Vein endothelial cell (primary cell): ENCODE data around the gene CXXC1. TPM values are rescaled to one million over a fixed set of nuclear protein-coding genes. Genes with fewer than 3 reads are reported as not detected.

Experiments
- small RNA-seq: library from RNA; depleted of rRNA; stranded (forward); fragments of <200 nt; gene quantifications from one replicate; pipeline ENCODE3, GENCODE V24; 2012
- total RNA-seq: library from RNA; depleted of rRNA; stranded (reverse); fragments of >200 nt; gene quantifications from 2 replicates; pipeline ENCODE4 v1.2.3, GENCODE V29; 2012

CXXC1 gene
- total RNA-seq, result 38.5 and 43.1 TPM in 2 replicates

DNA sequence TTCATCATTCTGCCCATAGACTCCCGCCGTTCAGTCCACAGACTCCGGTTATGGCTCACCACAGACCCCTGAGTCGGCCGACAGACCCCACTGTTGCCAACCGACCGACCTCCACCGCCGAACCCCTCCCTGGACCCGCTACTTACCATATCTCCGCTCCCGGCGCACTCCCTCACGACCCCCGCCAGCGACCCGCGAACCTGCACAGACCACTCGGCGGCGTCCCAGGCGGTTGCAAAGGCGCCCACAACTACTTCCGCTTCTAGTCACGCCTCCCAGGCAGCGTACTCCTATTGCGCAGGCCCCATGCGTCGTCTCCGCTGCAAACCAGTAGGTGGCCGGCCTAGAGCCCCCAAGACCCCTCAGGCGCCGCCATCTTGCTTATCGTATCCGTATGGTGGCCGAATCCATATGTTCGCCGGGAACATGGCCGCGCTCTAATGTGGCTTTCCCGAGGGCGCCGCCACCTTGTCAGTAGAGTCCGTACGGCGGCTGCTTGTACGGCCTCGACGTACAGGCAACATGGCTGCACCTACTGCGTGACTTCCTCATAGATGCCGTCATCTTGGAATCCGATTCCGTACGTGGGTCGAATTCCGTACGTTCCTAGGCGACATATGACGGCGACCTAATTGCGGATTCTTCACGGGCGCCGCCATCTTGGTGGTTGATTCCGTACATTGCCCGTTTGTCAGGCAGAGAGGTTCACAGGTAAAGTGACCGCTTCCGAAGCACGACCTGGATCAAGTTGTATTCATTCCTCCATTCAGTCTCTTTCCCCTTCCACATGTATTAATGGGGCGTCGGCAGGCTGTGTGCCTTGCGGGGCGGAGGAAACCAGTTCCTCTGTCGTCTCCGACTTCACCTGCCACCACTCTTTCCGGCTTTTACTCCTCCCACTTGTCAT, at the start of gene CXXC1:
CXXC1 (minus strand) TSS at position 252 of the 907 bp plus-strand sequence; CDS start at position 149, 103 bp downstream.

GRCh38 chr18:50281295-50281971, 6.1 kb downstream of the CXXC1 start, which contains the start of gene MBD1:
MBD1 (minus strand) TSS chr18:50281523; CDS start chr18:50279992, 1,531 bp downstream.

DNA sequence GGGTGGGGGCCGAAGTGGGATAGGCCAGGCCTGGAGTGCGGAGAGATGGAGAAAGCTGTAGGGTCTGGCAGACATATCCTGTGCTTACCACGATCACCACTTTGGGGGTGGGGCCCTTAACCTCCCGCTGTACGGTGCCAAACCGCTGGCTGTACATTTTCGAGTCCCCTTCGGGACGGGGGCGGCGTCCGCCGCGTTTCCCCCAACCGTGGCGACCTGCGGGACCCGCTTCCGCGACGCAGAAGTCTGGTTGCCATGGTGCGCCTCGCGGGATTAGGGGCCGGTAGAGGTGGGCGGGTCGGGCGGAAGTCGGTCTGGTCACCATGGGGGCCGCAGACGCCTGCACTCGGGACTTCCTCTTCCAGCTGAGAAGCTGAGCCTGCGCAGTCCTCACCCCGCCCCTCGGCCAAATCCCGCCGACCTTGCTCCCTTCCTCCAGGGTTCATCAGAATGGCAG, 21.2 kb downstream of the CXXC1 start, which contains the start of gene CFAP53:
CFAP53 (minus strand) TSS at position 248 of the 457 bp plus-strand sequence; CDS start at position 157, 91 bp downstream.

Small RNAs within 50 kb of the gene (small RNA-seq; reads per million reads assigned to genes)
- gene RNA5SP458, result not detected

Other genes with a start within 250 kb of the CXXC1 start
- 0.65 and 0.96 TPM in 2 replicates for gene MYO5B, start 92.5 kb downstream of the CXXC1 start, total RNA-seq
- gene CFAP53, start 21.2 kb downstream of the CXXC1 start, total RNA-seq, result under 0.01 and 0.10 TPM in 2 replicates
- 65.4 and 72.5 TPM in 2 replicates for gene MBD1, start 6.2 kb downstream of the CXXC1 start, total RNA-seq
- gene SKA1, start 87.4 kb upstream of the CXXC1 start, total RNA-seq, result 6.9 and 20.1 TPM in 2 replicates